Mesenchymal stem cell (in vitro differentiated cells and primary cell): ENCODE results near the gene GCNA.

Source experiments
- DNase-seq: peaks from one replicate; pipeline ENCODE4 v3.0.0-alpha.2; 2013
- H2AFZ ChIP-seq: one replicate; pipeline ENCODE4 v1.6.1; 2013; ENCODE audit warnings: low read depth, mild to moderate bottlenecking, control low read depth, inconsistent platforms, low read length, moderate library complexity
- H2AK5ac ChIP-seq: 2 replicates; pipeline ENCODE4 v1.6.1; 2013; ENCODE audit warnings: low read length, moderate library complexity, mild to moderate bottlenecking, inconsistent platforms; ENCODE audit not compliant: severe bottlenecking
- H2BK120ac ChIP-seq: one replicate; pipeline ENCODE4 v1.6.1; 2013; ENCODE audit warnings: low read depth, mild to moderate bottlenecking, inconsistent platforms, low read length, moderate library complexity
- H2BK12ac ChIP-seq, 2 experiments: one replicate each; pipeline ENCODE4 v1.6.1; 2013; ENCODE audit warnings: inconsistent platforms in 2 of 2, low read length in 2 of 2, mild to moderate bottlenecking in 2 of 2, moderate library complexity in 2 of 2, control low read depth in 1 of 2
- H2BK15ac ChIP-seq: one replicate; pipeline ENCODE4 v1.6.1; 2013; ENCODE audit warnings: mild to moderate bottlenecking, low read depth, inconsistent platforms; ENCODE audit not compliant: poor library complexity, severe bottlenecking
- H2BK5ac ChIP-seq: 2 replicates; pipeline ENCODE4 v1.6.1; 2013; ENCODE audit warnings: low read depth, mild to moderate bottlenecking, low read length, control low read depth, inconsistent platforms; ENCODE audit not compliant: poor library complexity, severe bottlenecking
- H3K14ac ChIP-seq, 2 experiments: one replicate each; pipeline ENCODE4 v1.6.1; 2013; ENCODE audit warnings: inconsistent platforms in 2 of 2, low read length in 2 of 2, control low read depth in 1 of 2, mild to moderate bottlenecking in 1 of 2, moderate library complexity in 1 of 2
- H3K18ac ChIP-seq, 2 experiments: one replicate each; pipeline ENCODE4 v1.6.1; 2013; ENCODE audit warnings: inconsistent platforms in 2 of 2, low read length in 2 of 2, control low read depth in 1 of 2, low read depth in 1 of 2, mild to moderate bottlenecking in 1 of 2
- H3K23ac ChIP-seq, 2 experiments: one replicate each; pipeline ENCODE4 v1.6.1; 2013; ENCODE audit warnings: inconsistent platforms in 2 of 2, low read length in 2 of 2, mild to moderate bottlenecking in 2 of 2, moderate library complexity in 2 of 2, control low read depth in 1 of 2
- H3K27ac ChIP-seq: 2 replicates; pipeline ENCODE4 v1.5.1; 2013; ENCODE audit warnings: mild to moderate bottlenecking, moderate library complexity, low read length, control low read depth, inconsistent platforms; ENCODE audit not compliant: poor library complexity, severe bottlenecking
- H3K27me3 ChIP-seq, 2 experiments: 2 replicates each; pipeline versions ENCODE4 v1.6.1 to v1.7.0; 2013; ENCODE audit warnings: low read length in 2 of 2, mild to moderate bottlenecking in 2 of 2, moderate library complexity in 2 of 2, control low read depth in 1 of 2, inconsistent platforms in 1 of 2; ENCODE audit not compliant: control insufficient read depth in 1 of 2, insufficient read depth in 1 of 2
- H3K36me3 ChIP-seq, 2 experiments: 2 replicates each; pipeline versions ENCODE4 v1.6.1 to v1.7.0; 2013; ENCODE audit warnings: low read length in 2 of 2, control low read depth in 1 of 2, inconsistent platforms in 1 of 2, low read depth in 1 of 2, mild to moderate bottlenecking in 1 of 2; ENCODE audit not compliant: insufficient read depth in 2 of 2, control insufficient read depth in 1 of 2
- H3K4ac ChIP-seq, 2 experiments: one replicate each; pipeline ENCODE4 v1.6.1; 2013; ENCODE audit warnings: inconsistent platforms in 2 of 2, low read length in 2 of 2, mild to moderate bottlenecking in 2 of 2, moderate library complexity in 2 of 2, control low read depth in 1 of 2, low read depth in 1 of 2
- H3K4me1 ChIP-seq: 2 replicates; pipeline ENCODE4 v1.6.1; 2013; ENCODE audit warnings: low read depth, low read length, control low read depth; ENCODE audit not compliant: control insufficient read depth, insufficient read depth
- H3K4me2 ChIP-seq: 2 replicates; pipeline ENCODE4 v1.6.1; 2013; ENCODE audit warnings: low read length, mild to moderate bottlenecking, inconsistent platforms; ENCODE audit not compliant: poor library complexity, severe bottlenecking
- H3K4me3 ChIP-seq, 2 experiments: 2 replicates each; pipeline versions ENCODE4 v1.5.1 to v1.7.0; 2013; ENCODE audit warnings: low read length in 2 of 2, mild to moderate bottlenecking in 2 of 2, control low read depth in 1 of 2, low read depth in 1 of 2; ENCODE audit not compliant: insufficient read depth in 1 of 2
- H3K79me1 ChIP-seq: replicated peaks from 2 replicates; pipeline ENCODE4 v1.6.1; 2013; ENCODE audit warnings: mild to moderate bottlenecking, control low read depth, low read length, inconsistent platforms; ENCODE audit not compliant: poor library complexity, severe bottlenecking
- H3K9ac ChIP-seq: 2 replicates; pipeline ENCODE4 v1.7.0; 2013; ENCODE audit warnings: mild to moderate bottlenecking, low read length, moderate library complexity
- H3K9me3 ChIP-seq: 2 replicates; pipeline ENCODE4 v1.7.0; 2013; ENCODE audit warnings: mild to moderate bottlenecking, low read length; ENCODE audit not compliant: control insufficient read depth
- H4K8ac ChIP-seq: one replicate; pipeline ENCODE4 v1.6.1; 2013; ENCODE audit warnings: inconsistent platforms, mild to moderate bottlenecking, low read length, moderate library complexity
- H4K91ac ChIP-seq: one replicate; pipeline ENCODE4 v1.6.1; 2013; ENCODE audit warnings: mild to moderate bottlenecking, low read length, inconsistent platforms
- WGBS: methylation state at CpG from one replicate; pipeline ENCODE4 v1.1.7; 2013; ENCODE audit warnings: mixed read lengths; 5-methylcytosine and 5-hydroxymethylcytosine counted together

Gene GCNA

GRCh38 chrX:71537743-71538142 is 40.5 kb upstream of the GCNA start:
- Histone ChIP-seq H2BK120ac (no peak overlapping the region), H2BK5ac (no peak overlapping the region), H2AK5ac (no peak overlapping the region), H3K27ac (no peak overlapping the region), H3K4me3 (no peak overlapping the region), H3K9me3 (no peaks in the 10 kb centered on the region), H4K8ac (no peak overlapping the region), H3K23ac (no peak overlapping the region), H3K18ac (no peak overlapping the region), H3K27me3 (no peaks in the 10 kb centered on the region), H3K4ac (no peak overlapping the region), H3K14ac (no peak overlapping the region), H3K79me1 (no peaks in the 10 kb centered on the region), H2BK12ac (no peak overlapping the region), H3K36me3 (peaks cover 3 to 24% of the 10 kb centered on the region in 2 experiments), H3K4me1 (peaks cover 2% of the 10 kb centered on the region), H2AFZ (no peak overlapping the region), H3K9ac (no peak overlapping the region), H3K4me2 (no peak overlapping the region), H2BK15ac (no peak overlapping the region), H4K91ac (no peak overlapping the region)
- no peak for DNase-seq
- 90% methylated on average over 8 of the region's 9 CpGs for whole genome bisulfite sequencing

DNA sequence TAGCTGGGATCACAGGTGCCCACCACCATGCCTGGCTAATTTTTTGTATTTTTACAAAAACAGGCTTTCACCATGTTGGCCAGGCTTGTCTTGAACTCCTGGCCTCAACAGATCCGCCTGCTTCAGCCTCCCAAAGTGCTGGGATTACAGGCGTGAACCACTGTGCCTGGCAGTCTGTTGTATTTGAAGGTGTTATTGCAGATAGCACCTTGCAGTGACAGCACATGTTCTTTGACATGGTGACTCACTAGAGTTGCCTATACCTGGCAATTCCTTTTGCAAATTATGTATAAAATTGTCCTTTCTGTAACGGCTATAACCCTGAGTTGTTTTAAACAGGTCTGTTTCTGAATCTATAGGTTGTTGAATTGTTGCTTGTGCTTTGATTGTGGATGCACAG is 37.4 kb upstream of the GCNA start:
- Histone ChIP-seq H3K79me1 (no peaks in the 10 kb centered on the region), H2BK5ac (no peak overlapping the region), H3K4me1 (peaks cover 2% of the 10 kb centered on the region), H3K4me2 (no peak overlapping the region), H3K36me3 (peaks cover 3 to 39% of the 10 kb centered on the region in 2 experiments), H2AK5ac (no peak overlapping the region), H4K8ac (no peak overlapping the region), H4K91ac (no peak overlapping the region), H2AFZ (no peak overlapping the region), H3K9me3 (no peaks in the 10 kb centered on the region), H3K18ac (no peak overlapping the region), H3K27me3 (peaks cover 0 to 5% of the 10 kb centered on the region in 2 experiments), H3K4ac (no peak overlapping the region), H3K4me3 (no peak overlapping the region), H2BK15ac (no peak overlapping the region), H2BK120ac (no peak overlapping the region), H3K27ac (no peak overlapping the region), H3K9ac (peak overlapping the region; percentile 56), H3K23ac (no peak overlapping the region), H3K14ac (no peak overlapping the region), H2BK12ac (no peak overlapping the region)
- WGBS = 97% methylated on average over 3 of the region's 3 CpGs
- DNase-seq = no peak

- H3K4ac ChIP-seq = no peak overlapping the region
- no peak overlapping the region for H2BK15ac ChIP-seq
- H3K9ac ChIP-seq = peak overlapping the region; percentile 56
- H2BK12ac ChIP-seq = no peak overlapping the region
- no peak overlapping the region for H3K4me2 ChIP-seq
- H3K14ac ChIP-seq = no peak overlapping the region
- H3K18ac ChIP-seq = no peak overlapping the region
- peaks cover 2% of the 10 kb centered on the region for H3K4me1 ChIP-seq
- H2BK5ac ChIP-seq = no peak overlapping the region
- no peak overlapping the region for H3K23ac ChIP-seq
- H2AFZ ChIP-seq = no peak overlapping the region
- H3K4me3 ChIP-seq = no peak overlapping the region
- H3K27ac ChIP-seq = peak overlapping the region; percentile 12
- H3K9me3 ChIP-seq = no peaks in the 10 kb centered on the region
- no peak overlapping the region for H4K8ac ChIP-seq
- H2AK5ac ChIP-seq = no peak overlapping the region
- H4K91ac ChIP-seq = no peak overlapping the region
- peak; percentile 84 for DNase-seq
- peaks cover 6 to 45% of the 10 kb centered on the region in 2 experiments for H3K36me3 ChIP-seq
- 65% methylated on average over 8 of the region's 8 CpGs for WGBS
- peaks cover 0 to 5% of the 10 kb centered on the region in 2 experiments for H3K27me3 ChIP-seq
- no peak overlapping the region for H2BK120ac ChIP-seq
- no peaks in the 10 kb centered on the region for H3K79me1 ChIP-seq
These were observed 36.8 kb upstream of the GCNA start for GRCh38 chrX:71541210-71542022.

GRCh38 chrX:71542411-71542810 is 35.8 kb upstream of the GCNA start:
- Histone ChIP-seq H2AFZ (no peak overlapping the region), H2BK15ac (no peak overlapping the region)
- 100% methylated on average over 1 of the region's 1 CpG for WGBS

More at GRCh38 chrX:71542411-71542810, 35.8 kb upstream of the GCNA start:
- H2BK12ac ChIP-seq = no peak overlapping the region
- peak; percentile 43 for DNase-seq
- no peak overlapping the region for H3K18ac ChIP-seq
- H3K4me2 ChIP-seq = no peak overlapping the region
- H3K4me1 ChIP-seq = peaks cover 2% of the 10 kb centered on the region
- H3K27me3 ChIP-seq = peaks cover 0 to 5% of the 10 kb centered on the region in 2 experiments
- no peak overlapping the region for H2BK5ac ChIP-seq
- no peak overlapping the region for H4K8ac ChIP-seq
- no peak overlapping the region for H3K4ac ChIP-seq
- H3K23ac ChIP-seq = no peak overlapping the region
- H3K36me3 ChIP-seq = peaks cover 12 to 55% of the 10 kb centered on the region in 2 experiments
- peak overlapping the region; percentile 56 for H3K9ac ChIP-seq
- no peak overlapping the region for H3K27ac ChIP-seq
- no peak overlapping the region for H2AK5ac ChIP-seq
- no peaks in the 10 kb centered on the region for H3K9me3 ChIP-seq
- H2BK120ac ChIP-seq = no peak overlapping the region
- no peak overlapping the region for H4K91ac ChIP-seq
- no peaks in the 10 kb centered on the region for H3K79me1 ChIP-seq
- H3K4me3 ChIP-seq = peak overlapping the region in 1 of 2 experiments; percentile 19
- H3K14ac ChIP-seq = no peak overlapping the region
